Activated CD8-positive, alpha-beta T cell treated with anti-CD3 and anti-CD28 coated beads, Interleukin-2, amount 10 ng/mL, durations not matched to agents 7 days and 5 days (primary cell): ENCODE data around the gene MRC1. TPM values are rescaled to one million over a fixed set of nuclear protein-coding genes. Genes with fewer than 3 reads are reported as not detected.
"Not testable (repeated sequence)": the region's sequence is repeated elsewhere in the genome, so short reads cannot be mapped to it uniquely, and the experiment has no call there.

Experiments
- ATAC-seq: fragments of 150-1000 bp; cut with Tn5 transposase; one replicate; pipeline ENCODE4 v1.10.0; 2021; ENCODE audit warnings: moderate library complexity
- CTCF ChIA-PET: fragments of 350-600 bp; sonication (Branson Sonifier 250); formaldehyde crosslinking; loops from one replicate; lab custom pipeline; 2021; ENCODE audit warnings: antibody characterized with exemption; lab: Charles Lee
- POLR2A ChIA-PET: fragments of 350-600 bp; sonication (Branson Sonifier 250); formaldehyde crosslinking; loops from one replicate; lab custom pipeline; 2021; ENCODE audit warnings: antibody characterized with exemption; lab: Charles Lee
- DNase-seq: peaks from one replicate; pipeline ENCODE4 v3.0.0-alpha.2; 2020
- H3K27ac Mint-ChIP-seq: one replicate; pipeline ENCODE4 v1.8.0; 2021; ENCODE audit warnings: mild to moderate bottlenecking, mixed read lengths
- H3K27me3 Mint-ChIP-seq: one replicate; pipeline ENCODE4 v1.8.0; 2021; ENCODE audit warnings: low read depth, mixed read lengths
- H3K36me3 Mint-ChIP-seq: one replicate; pipeline ENCODE4 v1.8.0; 2021; ENCODE audit warnings: low read depth, mixed read lengths
- H3K4me1 Mint-ChIP-seq: one replicate; pipeline ENCODE4 v1.8.0; 2021; ENCODE audit warnings: low read depth, mixed read lengths
- H3K4me3 Mint-ChIP-seq: one replicate; pipeline ENCODE4 v1.8.0; 2021; ENCODE audit warnings: mild to moderate bottlenecking, mixed read lengths
- H3K9me3 Mint-ChIP-seq: one replicate; pipeline ENCODE4 v1.8.0; 2022; ENCODE audit warnings: mixed read lengths; ENCODE audit not compliant: insufficient read depth
- total RNA-seq, 2 experiments: library from RNA; stranded (reverse); gene quantifications; one replicate each; pipeline ENCODE4 v1.2.3, GENCODE V29; 2021

The MRC1 gene
- total RNA-seq, 2 experiments from 2014 or later: not detected

- no peak overlapping the region for H3K4me3 Mint-ChIP-seq
- H3K9me3 Mint-ChIP-seq: no peaks in the 10 kb centered on the region
- no peak overlapping the region for H3K27ac Mint-ChIP-seq
- ATAC-seq (no peak), DNase-seq (no peak)
- H3K4me1 Mint-ChIP-seq: no peaks in the 10 kb centered on the region
- H3K36me3 Mint-ChIP-seq: no peaks in the 10 kb centered on the region
- ChIA-PET CTCF (no interaction called here), POLR2A (no interaction called here)
- H3K27me3 Mint-ChIP-seq: no peaks in the 10 kb centered on the region
Measured at GRCh38 chr10:17914169-17915045, 105.3 kb downstream of the MRC1 start.

GRCh38 chr10:17915181-17915580, 106.0 kb downstream of the MRC1 start:
- ChIA-PET CTCF (no interaction called here), POLR2A (no interaction called here)
- Mint-ChIP-seq H3K9me3 (no peaks in the 10 kb centered on the region), H3K27ac (no peak overlapping the region), H3K4me1 (no peaks in the 10 kb centered on the region), H3K36me3 (no peaks in the 10 kb centered on the region), H3K27me3 (no peaks in the 10 kb centered on the region), H3K4me3 (no peak overlapping the region)
- ATAC-seq (no peak), DNase-seq (no peak)

- ChIA-PET POLR2A (no interaction called here), CTCF (no interaction called here)
- Mint-ChIP-seq H3K4me1 (no peaks in the 10 kb centered on the region), H3K9me3 (no peaks in the 10 kb centered on the region), H3K4me3 (no peak overlapping the region), H3K36me3 (no peaks in the 10 kb centered on the region), H3K27ac (no peak overlapping the region), H3K27me3 (no peaks in the 10 kb centered on the region)
- DNase-seq: no peak
- ATAC-seq: no peak
Measured at GRCh38 chr10:17918187-17918903, 109.2 kb downstream of the MRC1 start.

GRCh38 chr10:17921378-17921777, 112.2 kb downstream of the MRC1 start:
- Mint-ChIP-seq H3K4me3 (no peak overlapping the region), H3K9me3 (no peaks in the 10 kb centered on the region), H3K27me3 (no peaks in the 10 kb centered on the region), H3K36me3 (no peaks in the 10 kb centered on the region), H3K27ac (no peak overlapping the region), H3K4me1 (no peaks in the 10 kb centered on the region)
- no peak for ATAC-seq
- POLR2A ChIA-PET: no interaction called here
- DNase-seq: no peak
- CTCF ChIA-PET: no interaction called here

GRCh38 chr10:17923728-17924127, 114.6 kb downstream of the MRC1 start:
- DNase-seq (no peak), ATAC-seq (no peak)
- H3K4me3 Mint-ChIP-seq: no peak overlapping the region
- ChIA-PET CTCF (no interaction called here), POLR2A (no interaction called here)
- H3K27me3 Mint-ChIP-seq: no peaks in the 10 kb centered on the region
- H3K4me1 Mint-ChIP-seq: no peaks in the 10 kb centered on the region
- H3K36me3 Mint-ChIP-seq: no peaks in the 10 kb centered on the region
- no peak overlapping the region for H3K27ac Mint-ChIP-seq
- H3K9me3 Mint-ChIP-seq: no peaks in the 10 kb centered on the region

- H3K36me3 Mint-ChIP-seq: no peaks in the 10 kb centered on the region
- no peaks in the 10 kb centered on the region for H3K27me3 Mint-ChIP-seq
- DNase-seq (no peak), ATAC-seq (no peak)
- H3K27ac Mint-ChIP-seq: no peak overlapping the region
- H3K9me3 Mint-ChIP-seq: no peaks in the 10 kb centered on the region
- CTCF ChIA-PET: no interaction called here
- POLR2A ChIA-PET: no interaction called here
- H3K4me3 Mint-ChIP-seq: no peak overlapping the region
- no peaks in the 10 kb centered on the region for H3K4me1 Mint-ChIP-seq
Measured at GRCh38 chr10:17943033-17943745, 134.0 kb downstream of the MRC1 start.

GRCh38 chr10:17950269-17950668, 141.1 kb downstream of the MRC1 start:
- H3K36me3 Mint-ChIP-seq, ATAC-seq, H3K4me3 Mint-ChIP-seq, H3K27ac Mint-ChIP-seq, DNase-seq, H3K4me1 Mint-ChIP-seq, CTCF ChIA-PET, POLR2A ChIA-PET, H3K9me3 Mint-ChIP-seq, H3K27me3 Mint-ChIP-seq: not testable (repeated sequence)

GRCh38 chr10:17950726-17951125, 141.6 kb downstream of the MRC1 start:
- ChIA-PET POLR2A (no interaction called here), CTCF (no interaction called here)
- Mint-ChIP-seq H3K27ac (no peak overlapping the region), H3K4me3 (no peak overlapping the region), H3K9me3 (no peaks in the 10 kb centered on the region), H3K4me1 (no peaks in the 10 kb centered on the region), H3K36me3 (no peaks in the 10 kb centered on the region), H3K27me3 (no peaks in the 10 kb centered on the region)
- DNase-seq (no peak), ATAC-seq (no peak)

- no peaks in the 10 kb centered on the region for H3K4me1 Mint-ChIP-seq
- H3K27ac Mint-ChIP-seq: no peak within 1 kb of the TSS
- H3K4me3 Mint-ChIP-seq: no peak within 1 kb of the TSS
- no peak for DNase-seq
- no peak for ATAC-seq
- CTCF ChIA-PET: no interaction called here
- POLR2A ChIA-PET: no interaction called here
- H3K9me3 Mint-ChIP-seq: no peaks in the 10 kb centered on the region
- no peaks in the 10 kb centered on the region for H3K27me3 Mint-ChIP-seq
- no peaks in the 10 kb centered on the region for H3K36me3 Mint-ChIP-seq
Measured at GRCh38 chr10:17951868-17952371, 142.8 kb downstream of the MRC1 start, which contains the start of gene SLC39A12. Gene SLC39A12, plus strand, starts transcription at chr10:17951918. Its CDS starts 1,359 bp downstream, at chr10:17953277.

- H3K27ac Mint-ChIP-seq, POLR2A ChIA-PET, H3K36me3 Mint-ChIP-seq, H3K9me3 Mint-ChIP-seq, CTCF ChIA-PET, H3K4me1 Mint-ChIP-seq, H3K27me3 Mint-ChIP-seq, DNase-seq, H3K4me3 Mint-ChIP-seq, ATAC-seq: not testable (repeated sequence)
Measured at GRCh38 chr10:17954372-17954771, 145.2 kb downstream of the MRC1 start.

GRCh38 chr10:17954861-17955260, 145.7 kb downstream of the MRC1 start:
- no peaks in the 10 kb centered on the region for H3K4me1 Mint-ChIP-seq
- ChIA-PET CTCF (no interaction called here), POLR2A (no interaction called here)
- no peak for ATAC-seq
- DNase-seq: no peak
- no peak overlapping the region for H3K27ac Mint-ChIP-seq
- no peaks in the 10 kb centered on the region for H3K27me3 Mint-ChIP-seq
- no peaks in the 10 kb centered on the region for H3K36me3 Mint-ChIP-seq
- no peak overlapping the region for H3K4me3 Mint-ChIP-seq
- H3K9me3 Mint-ChIP-seq: no peaks in the 10 kb centered on the region

GRCh38 chr10:17958049-17958448, 148.9 kb downstream of the MRC1 start:
- Mint-ChIP-seq H3K27me3 (no peaks in the 10 kb centered on the region), H3K36me3 (no peaks in the 10 kb centered on the region), H3K27ac (no peak overlapping the region), H3K4me1 (no peaks in the 10 kb centered on the region), H3K4me3 (no peak overlapping the region), H3K9me3 (no peaks in the 10 kb centered on the region)
- DNase-seq (no peak), ATAC-seq (no peak)
- CTCF ChIA-PET: no interaction called here
- POLR2A ChIA-PET: no interaction called here
